Measurements from ENCODE around the gene CREB3L2.

The CREB3L2 gene

GRCh38 chr7:137846827-137847567 lies 154.9 kb downstream of the CREB3L2 start, which contains the start of gene DGKI:
TSS of gene DGKI (minus strand) at chr7:137846974.
- no peak for DNase-seq (ENCODE audit: low read depth in 1 of 2, low spot score in 1 of 2)
- peaks cover 32% of the 10 kb centered on the region for H3K27me3 ChIP-seq (ENCODE audit: insufficient read depth, poor library complexity, severe bottlenecking)
- TF ChIP-seq, protein P1, sequence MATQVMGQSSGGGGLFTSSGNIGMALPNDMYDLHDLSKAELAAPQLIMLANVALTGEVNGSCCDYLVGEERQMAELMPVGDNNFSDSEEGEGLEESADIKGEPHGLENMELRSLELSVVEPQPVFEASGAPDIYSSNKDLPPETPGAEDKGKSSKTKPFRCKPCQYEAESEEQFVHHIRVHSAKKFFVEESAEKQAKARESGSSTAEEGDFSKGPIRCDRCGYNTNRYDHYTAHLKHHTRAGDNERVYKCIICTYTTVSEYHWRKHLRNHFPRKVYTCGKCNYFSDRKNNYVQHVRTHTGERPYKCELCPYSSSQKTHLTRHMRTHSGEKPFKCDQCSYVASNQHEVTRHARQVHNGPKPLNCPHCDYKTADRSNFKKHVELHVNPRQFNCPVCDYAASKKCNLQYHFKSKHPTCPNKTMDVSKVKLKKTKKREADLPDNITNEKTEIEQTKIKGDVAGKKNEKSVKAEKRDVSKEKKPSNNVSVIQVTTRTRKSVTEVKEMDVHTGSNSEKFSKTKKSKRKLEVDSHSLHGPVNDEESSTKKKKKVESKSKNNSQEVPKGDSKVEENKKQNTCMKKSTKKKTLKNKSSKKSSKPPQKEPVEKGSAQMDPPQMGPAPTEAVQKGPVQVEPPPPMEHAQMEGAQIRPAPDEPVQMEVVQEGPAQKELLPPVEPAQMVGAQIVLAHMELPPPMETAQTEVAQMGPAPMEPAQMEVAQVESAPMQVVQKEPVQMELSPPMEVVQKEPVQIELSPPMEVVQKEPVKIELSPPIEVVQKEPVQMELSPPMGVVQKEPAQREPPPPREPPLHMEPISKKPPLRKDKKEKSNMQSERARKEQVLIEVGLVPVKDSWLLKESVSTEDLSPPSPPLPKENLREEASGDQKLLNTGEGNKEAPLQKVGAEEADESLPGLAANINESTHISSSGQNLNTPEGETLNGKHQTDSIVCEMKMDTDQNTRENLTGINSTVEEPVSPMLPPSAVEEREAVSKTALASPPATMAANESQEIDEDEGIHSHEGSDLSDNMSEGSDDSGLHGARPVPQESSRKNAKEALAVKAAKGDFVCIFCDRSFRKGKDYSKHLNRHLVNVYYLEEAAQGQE (IDR thresholded peaks at IDR 0.05; ENCODE audit: insufficient replicate concordance, low read depth), result no peak
- no peak for TF ChIP-seq SPI1 (IDR thresholded peaks at IDR 0.05; ENCODE audit: borderline replicate concordance, low read depth)
- TF ChIP-seq POLR2AphosphoS5 (IDR thresholded peaks at IDR 0.05; ENCODE audit: low read depth), result no peak
- no peak for TF ChIP-seq GABPA (IDR thresholded peaks at IDR 0.05; ENCODE audit: low read depth)
- TF ChIP-seq, protein P2, sequence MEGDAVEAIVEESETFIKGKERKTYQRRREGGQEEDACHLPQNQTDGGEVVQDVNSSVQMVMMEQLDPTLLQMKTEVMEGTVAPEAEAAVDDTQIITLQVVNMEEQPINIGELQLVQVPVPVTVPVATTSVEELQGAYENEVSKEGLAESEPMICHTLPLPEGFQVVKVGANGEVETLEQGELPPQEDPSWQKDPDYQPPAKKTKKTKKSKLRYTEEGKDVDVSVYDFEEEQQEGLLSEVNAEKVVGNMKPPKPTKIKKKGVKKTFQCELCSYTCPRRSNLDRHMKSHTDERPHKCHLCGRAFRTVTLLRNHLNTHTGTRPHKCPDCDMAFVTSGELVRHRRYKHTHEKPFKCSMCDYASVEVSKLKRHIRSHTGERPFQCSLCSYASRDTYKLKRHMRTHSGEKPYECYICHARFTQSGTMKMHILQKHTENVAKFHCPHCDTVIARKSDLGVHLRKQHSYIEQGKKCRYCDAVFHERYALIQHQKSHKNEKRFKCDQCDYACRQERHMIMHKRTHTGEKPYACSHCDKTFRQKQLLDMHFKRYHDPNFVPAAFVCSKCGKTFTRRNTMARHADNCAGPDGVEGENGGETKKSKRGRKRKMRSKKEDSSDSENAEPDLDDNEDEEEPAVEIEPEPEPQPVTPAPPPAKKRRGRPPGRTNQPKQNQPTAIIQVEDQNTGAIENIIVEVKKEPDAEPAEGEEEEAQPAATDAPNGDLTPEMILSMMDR (IDR thresholded peaks at IDR 0.05; ENCODE audit: insufficient read depth, low read length), result no peak
- H3K27ac ChIP-seq (replicated peaks), result no peak within 1 kb of the TSS
- H3K4me3 ChIP-seq (replicated peaks; ENCODE audit: insufficient read depth, low read length), result peak within 1 kb of the TSS; percentile 4

GRCh38 chr7:137846549-137846826 lies 155.4 kb downstream of the CREB3L2 start:
- DNase-seq (ENCODE audit: low read depth in 1 of 2, low spot score in 1 of 2), result no peak
- Histone ChIP-seq H3K4me3 (replicated peaks; ENCODE audit: insufficient read depth, low read length) (peak overlapping the region; percentile 4), H3K27ac (replicated peaks) (no peak overlapping the region), H3K27me3 (ENCODE audit: insufficient read depth, poor library complexity, severe bottlenecking) (peaks cover 32% of the 10 kb centered on the region)
- TF ChIP-seq, protein P2 (IDR thresholded peaks at IDR 0.05; ENCODE audit: insufficient read depth, low read length), result no peak

GRCh38 chr7:137844677-137845425 lies 157.0 kb downstream of the CREB3L2 start:
- Histone ChIP-seq H3K27ac (replicated peaks) (no peak overlapping the region), H3K4me3 (replicated peaks; ENCODE audit: insufficient read depth, low read length) (no peak overlapping the region), H3K27me3 (ENCODE audit: insufficient read depth, poor library complexity, severe bottlenecking) (peaks cover 32% of the 10 kb centered on the region)
- DNase-seq (ENCODE audit: low read depth in 1 of 2, low spot score in 1 of 2), result no peak
- TF ChIP-seq POLR2AphosphoS5 (IDR thresholded peaks at IDR 0.05; ENCODE audit: low read depth) (no peak), SPI1 (IDR thresholded peaks at IDR 0.05; ENCODE audit: borderline replicate concordance, low read depth) (no peak), GABPA (IDR thresholded peaks at IDR 0.05; ENCODE audit: low read depth) (no peak)
- TF ChIP-seq, protein P2 (IDR thresholded peaks at IDR 0.05; ENCODE audit: insufficient read depth, low read length), result no peak
- TF ChIP-seq, protein P1 (IDR thresholded peaks at IDR 0.05; ENCODE audit: insufficient replicate concordance, low read depth), result no peak

Measured in HL-60 (cell line).